ENCODE results near the gene OTOP3. TPM values are rescaled to one million over a fixed set of nuclear protein-coding genes. Genes with fewer than 3 reads are reported as not detected.

OTOP3 gene
- total and polyA plus RNA-seq, 2 of the 4 experiments (the other 2 are of a cell fraction) = not detected

GRCh38 chr17:74960570-74961342 lies 25.1 kb downstream of the OTOP3 start (continued):
- TF ChIP-seq BHLHE40 (IDR thresholded peaks at IDR 0.05; ENCODE audit: low read depth, low read length) = peak; percentile 92
- no peak for TF ChIP-seq MXI1 (IDR thresholded peaks at IDR 0.05; ENCODE audit: borderline replicate concordance, low read depth, low read length)

GRCh38 chr17:74961657-74962350 lies 26.1 kb downstream of the OTOP3 start:
- POLR2A ChIA-PET (ENCODE audit: unreplicated experiment) = no interaction called here
- TF ChIP-seq RAD21 (IDR thresholded peaks at IDR 0.05; ENCODE audit: low read length) = peak; percentile 86
- TF ChIP-seq MXI1 (IDR thresholded peaks at IDR 0.05; ENCODE audit: borderline replicate concordance, low read depth, low read length) = no peak
- TF ChIP-seq POLR2A (IDR thresholded peaks at IDR 0.05; ENCODE audit: low read depth, low read length) = no peak
- TF ChIP-seq CTCF (conservative IDR thresholded peaks at IDR 0.05; ENCODE audit: low read depth, low read length) = peak; percentile 77
- TF ChIP-seq BHLHE40 (IDR thresholded peaks at IDR 0.05; ENCODE audit: low read depth, low read length) = no peak
- TF ChIP-seq USF2 (IDR thresholded peaks at IDR 0.05; ENCODE audit: low read depth, low read length) = no peak
- no peak for TF ChIP-seq ELK1 (IDR thresholded peaks at IDR 0.05; ENCODE audit: borderline replicate concordance, low read depth, low read length)
- peak; percentile 80 for TF ChIP-seq SMC3 (IDR thresholded peaks at IDR 0.05; ENCODE audit: low read depth, low read length)
- TF ChIP-seq MAZ (IDR thresholded peaks at IDR 0.05; ENCODE audit: borderline replicate concordance, low read depth, low read length) = peak; percentile 25; the same call in 1 of the 2 replicates

More at GRCh38 chr17:74961657-74962350, 26.1 kb downstream of the OTOP3 start:
- Histone ChIP-seq H3K23ac (ENCODE audit: low read depth, low read length) (no peak overlapping the region), H3K9me3 (ENCODE audit: control insufficient read depth, insufficient read depth, low read length) (no peaks in the 10 kb centered on the region), H2BK5ac (ENCODE audit: low read depth, low read length, poor library complexity, severe bottlenecking) (no peak overlapping the region), H2BK15ac (ENCODE audit: low read depth, low read length) (no peak overlapping the region), H3K4me3 (ENCODE audit: insufficient read depth, low read depth, low read length) (no peak overlapping the region), H2AK9ac (replicated peaks; ENCODE audit: low read depth, low read length, poor library complexity) (peak overlapping the region; percentile 68), H3K27ac (ENCODE audit: insufficient read depth, low read length) (no peak overlapping the region), H4K8ac (ENCODE audit: low read depth in 2 of 2, low read length in 2 of 2) (no peak overlapping the region), H2AFZ (replicated peaks; ENCODE audit: low read length, poor library complexity) (peak overlapping the region; percentile 74), H3K56ac (ENCODE audit: extremely low read depth, insufficient read depth, low read length) (no peak overlapping the region), H2BK20ac (ENCODE audit: low read depth, low read length) (no peak overlapping the region), H3K9me1 (ENCODE audit: insufficient read depth, low read length) (no peaks in the 10 kb centered on the region), H4K20me1 (ENCODE audit: insufficient read depth, low read length) (no peaks in the 10 kb centered on the region), H2BK120ac (ENCODE audit: low read depth, low read length) (no peak overlapping the region), H3K18ac (ENCODE audit: low read depth, low read length) (no peak overlapping the region), H4K91ac (ENCODE audit: insufficient read depth, low read depth, low read length) (no peak overlapping the region), H3K9ac (ENCODE audit: low read depth, low read length) (no peak overlapping the region), H3K14ac (replicated peaks; ENCODE audit: low read depth, low read length) (no peak overlapping the region), H3K4ac (ENCODE audit: low read depth, low read length) (no peak overlapping the region), H3K27me3 (ENCODE audit: control insufficient read depth, insufficient read depth, low read length) (peaks cover 4% of the 10 kb centered on the region; the same call in 1 of the 2 replicates), H3K4me2 (ENCODE audit: low read depth, low read length) (no peak overlapping the region), H3K4me1 (ENCODE audit: control insufficient read depth, insufficient read depth, low read length) (0 out of 2 replicates have a peak, but pooled peaks cover 1% of the 10 kb centered on the region), H3K36me3 (ENCODE audit: control insufficient read depth, insufficient read depth, low read length) (no peaks in the 10 kb centered on the region), H4K5ac (ENCODE audit: low read depth, low read length) (no peak overlapping the region), H3K79me1 (ENCODE audit: low read depth in 1 of 2, low read length in 2 of 2) (no peaks in the 10 kb centered on the region), H2AK5ac (ENCODE audit: low read depth, low read length) (no peak overlapping the region)
- no TSS peak for BruUV-seq (replicated peaks)
- in situ Hi-C loops (cut with MboI; ENCODE audit: low sequenced_read_pairs) = loop anchor here (10.0 kb wide), 1 partner anchor 243 kb away; the partner anchor contains the start of gene NUP85
- WGBS, 2 experiments (ENCODE audit: extremely low coverage in 2 of 2, insufficient read length in 1 of 2) = 63% methylated on average over 5 of the region's 23 CpGs; no CpG with 5 or more reads in 1 of the 2 experiments
- ATAC-seq (ENCODE audit: low read depth) (peak; percentile 86), DNase-seq (peak; percentile 82)
- intact Hi-C loops (cut with micrococcal nuclease) = loop anchor here (1.0 to 5.0 kb wide), 4 partner anchors 50 to 239 kb away; partner anchors contain the start of genes ATP5PD, KCTD2 and MRPL58
- CTCF ChIA-PET = interaction anchor here (0.7 to 2.4 kb wide), 13 partner anchors 9 to 240 kb away, joined by 3 to 9 read pairs (median 4); partner anchors contain the start of genes CDR2L, FDXR and MRPL58
- dilution Hi-C loops (cut with HindIII; ENCODE audit: low sequenced_read_pairs, unreplicated experiment) = no loop called here
